HG03159 (cell line): ENCODE results near the gene JOSD1.
A peak's percentile ranks its signal among the peaks of the same experiment; 100 is the strongest.

ENCODE experiments used
- ATAC-seq: cut with Tn5 transposase; IDR thresholded peaks from one replicate; pipeline ENCODE4 v1.9.1; 2021; ENCODE audit warnings: mild to moderate bottlenecking, moderate library complexity; ENCODE audit not compliant: unreplicated experiment

Gene JOSD1

DNA sequence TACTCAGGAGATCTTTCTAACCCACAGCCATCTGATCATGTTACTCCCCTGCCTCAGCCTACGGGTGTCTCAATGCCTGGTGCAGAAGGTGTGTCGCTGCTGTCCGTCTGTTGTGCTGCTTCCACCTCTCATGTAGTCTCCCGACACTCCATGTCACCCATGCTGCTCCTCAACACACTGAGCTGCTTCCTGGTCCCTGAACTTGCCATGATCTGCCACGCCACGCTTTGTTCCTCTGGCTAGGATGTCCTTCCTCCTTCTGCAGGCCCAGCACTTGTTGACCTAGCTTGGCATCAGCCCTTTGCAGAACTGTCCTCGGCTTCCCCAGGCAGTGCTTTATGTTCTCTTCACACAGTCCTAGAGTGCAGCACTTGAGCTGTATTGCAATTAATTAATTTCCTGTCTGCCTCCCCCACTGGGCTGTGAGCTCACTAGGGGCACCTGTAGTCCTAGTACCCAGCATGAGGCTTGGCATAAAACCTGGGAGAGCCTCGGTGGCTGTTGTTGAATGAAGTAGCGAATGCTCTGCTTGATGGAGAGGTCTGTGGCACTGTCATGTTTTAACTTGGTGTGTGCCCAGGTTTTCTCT is 14.5 kb upstream of the JOSD1 start:
- ATAC-seq: no peak

DNA sequence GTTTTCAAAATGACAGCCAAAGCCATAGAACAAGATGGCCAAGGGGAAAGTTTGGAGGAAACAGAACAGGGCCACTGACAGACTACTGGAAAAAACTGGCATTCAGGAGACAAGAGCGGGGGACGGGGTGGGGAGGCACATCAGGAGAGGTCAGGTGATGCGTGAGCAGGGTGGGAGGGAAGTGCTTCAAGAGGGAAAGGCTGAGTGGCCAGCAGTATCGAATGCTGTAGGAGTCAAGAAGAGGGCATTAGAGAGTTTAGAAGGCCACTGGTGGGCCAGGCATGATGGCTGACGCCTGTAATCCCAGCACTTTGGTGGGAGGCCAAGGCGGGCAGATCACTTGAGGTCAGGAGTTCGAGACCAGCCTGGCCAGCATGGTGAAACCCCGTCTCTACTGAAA is 13.2 kb upstream of the JOSD1 start:
- ATAC-seq: no peak

DNA sequence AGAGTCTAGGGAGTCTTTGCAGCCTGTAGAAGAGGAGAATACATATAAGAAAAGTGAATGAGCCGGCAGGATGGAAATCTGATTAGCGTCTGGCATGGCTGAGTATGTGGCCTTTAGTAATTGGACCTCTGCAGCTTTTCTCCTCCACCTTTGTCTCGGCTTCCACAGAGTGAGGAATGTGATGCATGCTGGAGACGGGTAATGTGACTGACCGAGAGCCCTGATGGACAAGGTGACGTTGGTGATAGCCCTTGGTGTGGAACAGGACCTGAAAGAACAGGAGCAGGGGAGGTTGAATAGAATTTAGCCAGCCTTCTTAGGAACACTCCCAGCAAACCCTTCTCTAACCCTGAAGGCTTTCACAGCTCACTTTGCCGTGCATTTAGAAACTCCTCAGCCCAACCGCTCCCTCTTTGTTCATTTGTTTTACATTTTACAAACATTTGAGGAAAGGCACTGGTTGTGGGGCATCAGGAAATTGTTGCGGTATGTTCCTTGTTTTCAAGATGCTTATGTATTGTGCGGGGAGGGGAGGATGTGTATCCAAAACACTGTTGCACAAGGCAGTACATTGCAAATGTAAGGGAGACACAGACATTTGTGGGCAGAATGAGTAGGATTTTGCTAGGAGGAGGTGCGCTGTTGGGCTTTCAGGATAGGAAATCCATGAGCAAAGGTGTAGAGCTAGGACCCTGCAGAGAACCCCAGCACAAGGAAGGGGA is 11.9 kb upstream of the JOSD1 start:
- no peak for ATAC-seq

DNA sequence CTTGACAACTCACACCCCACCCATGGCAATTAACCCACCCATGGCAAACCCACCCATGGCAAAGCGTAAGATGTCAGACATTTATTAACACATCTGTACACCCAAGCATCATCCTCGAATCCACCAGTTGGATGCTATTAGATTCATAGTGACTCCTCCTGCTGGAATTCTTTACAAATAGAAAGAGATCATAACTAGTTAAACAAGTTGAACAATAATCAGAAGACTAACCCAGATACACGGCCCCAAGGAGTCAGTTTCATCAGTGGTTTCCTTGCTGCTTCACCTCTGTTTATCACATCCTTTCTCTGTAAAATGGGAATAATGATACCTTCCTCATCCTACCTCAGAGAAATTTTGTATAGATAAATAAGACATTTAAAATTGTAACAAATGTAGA is 10.1 kb upstream of the JOSD1 start:
- ATAC-seq: no peak

DNA sequence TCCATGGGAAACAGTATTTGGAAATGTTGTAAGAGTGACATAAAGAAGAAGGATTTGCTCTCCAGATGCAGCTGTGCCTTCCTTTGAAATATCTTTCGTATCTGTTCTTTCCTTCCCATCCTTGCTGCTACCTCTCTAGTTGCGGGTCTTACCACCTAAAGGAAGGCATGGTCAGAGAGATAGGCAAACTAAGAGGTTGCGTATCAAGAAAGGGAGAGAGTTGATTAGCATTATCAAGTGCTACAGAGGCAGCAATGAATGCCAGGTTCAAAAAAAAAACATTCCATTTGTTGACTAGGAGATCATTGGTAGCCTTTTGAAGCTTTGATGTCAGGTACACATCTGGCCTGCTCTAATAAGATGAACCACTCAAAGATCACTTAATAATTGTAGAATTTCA is 9.6 kb upstream of the JOSD1 start:
- no peak for ATAC-seq

DNA sequence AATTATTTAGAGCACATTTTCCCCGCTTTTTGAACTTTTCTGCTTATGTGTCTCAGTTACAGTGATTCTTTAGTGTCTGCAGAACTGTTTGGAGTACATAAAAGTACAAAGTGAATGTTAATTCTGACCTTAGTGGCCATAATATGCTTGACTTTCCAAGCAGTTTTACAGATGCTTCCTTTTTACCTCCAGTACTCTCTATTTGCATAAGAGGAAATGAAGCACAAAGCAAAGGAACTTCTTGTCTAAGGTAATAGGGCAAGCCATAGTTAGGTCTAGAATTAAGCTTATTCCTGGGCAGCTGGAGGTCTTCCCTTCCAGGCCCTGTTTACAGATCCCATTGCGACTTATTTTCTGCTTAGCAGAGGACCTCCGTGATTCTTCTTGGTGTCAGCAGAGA is 8.6 kb upstream of the JOSD1 start:
- ATAC-seq: no peak

DNA sequence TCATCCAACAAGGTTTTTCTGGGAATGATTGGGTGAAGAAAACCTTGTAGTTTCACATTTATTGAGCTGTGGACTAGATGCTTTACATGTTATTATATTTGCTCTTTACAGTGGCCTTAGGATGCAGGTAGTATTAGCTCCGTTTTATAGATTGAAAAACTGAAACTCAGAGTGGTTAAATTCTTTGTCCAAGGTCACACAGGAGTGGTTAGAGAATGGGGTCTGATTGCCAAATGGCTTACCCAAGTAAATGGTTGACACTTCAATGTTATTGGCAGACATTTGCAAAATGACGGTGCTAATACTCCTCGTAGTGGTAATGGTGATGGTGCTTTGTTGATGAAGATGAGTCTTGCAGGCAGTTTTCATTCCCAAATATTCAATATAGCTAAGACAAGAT is 7.2 kb upstream of the JOSD1 start:
- no peak for ATAC-seq

DNA sequence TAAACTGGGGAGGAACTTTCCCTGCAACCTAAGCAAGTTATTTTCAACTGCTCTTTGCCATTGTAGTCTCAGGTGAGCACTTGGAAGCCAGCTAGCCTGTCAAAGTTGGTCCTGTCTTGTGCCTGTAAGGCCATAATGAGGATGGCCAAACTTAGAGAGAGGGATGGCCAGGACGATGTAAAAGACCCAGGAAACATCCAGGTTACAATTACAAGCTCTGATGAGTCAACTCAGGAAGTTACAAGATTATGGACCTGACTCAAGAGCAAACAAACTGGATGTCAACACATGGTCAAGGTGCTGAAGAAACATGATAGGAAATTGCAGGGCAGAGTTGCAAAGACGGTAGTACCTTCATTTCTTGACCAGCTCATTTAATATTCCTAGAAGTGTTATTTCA is 6.6 kb upstream of the JOSD1 start:
- no peak for ATAC-seq

DNA sequence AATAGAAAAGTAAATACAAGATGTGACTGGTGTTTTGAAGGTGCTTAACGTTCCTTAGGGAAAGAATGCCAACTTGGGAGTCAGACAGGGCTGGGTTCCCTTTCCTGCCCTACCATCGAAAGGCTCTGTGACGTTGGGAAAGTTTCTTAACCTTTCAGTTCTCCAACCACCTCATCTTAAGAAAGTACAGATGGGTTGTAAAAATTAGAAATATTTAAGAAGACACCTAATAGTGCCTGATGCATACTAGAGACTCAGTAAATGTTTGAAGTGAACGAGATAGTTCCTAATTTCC is 6.1 kb upstream of the JOSD1 start:
- no peak for ATAC-seq

DNA sequence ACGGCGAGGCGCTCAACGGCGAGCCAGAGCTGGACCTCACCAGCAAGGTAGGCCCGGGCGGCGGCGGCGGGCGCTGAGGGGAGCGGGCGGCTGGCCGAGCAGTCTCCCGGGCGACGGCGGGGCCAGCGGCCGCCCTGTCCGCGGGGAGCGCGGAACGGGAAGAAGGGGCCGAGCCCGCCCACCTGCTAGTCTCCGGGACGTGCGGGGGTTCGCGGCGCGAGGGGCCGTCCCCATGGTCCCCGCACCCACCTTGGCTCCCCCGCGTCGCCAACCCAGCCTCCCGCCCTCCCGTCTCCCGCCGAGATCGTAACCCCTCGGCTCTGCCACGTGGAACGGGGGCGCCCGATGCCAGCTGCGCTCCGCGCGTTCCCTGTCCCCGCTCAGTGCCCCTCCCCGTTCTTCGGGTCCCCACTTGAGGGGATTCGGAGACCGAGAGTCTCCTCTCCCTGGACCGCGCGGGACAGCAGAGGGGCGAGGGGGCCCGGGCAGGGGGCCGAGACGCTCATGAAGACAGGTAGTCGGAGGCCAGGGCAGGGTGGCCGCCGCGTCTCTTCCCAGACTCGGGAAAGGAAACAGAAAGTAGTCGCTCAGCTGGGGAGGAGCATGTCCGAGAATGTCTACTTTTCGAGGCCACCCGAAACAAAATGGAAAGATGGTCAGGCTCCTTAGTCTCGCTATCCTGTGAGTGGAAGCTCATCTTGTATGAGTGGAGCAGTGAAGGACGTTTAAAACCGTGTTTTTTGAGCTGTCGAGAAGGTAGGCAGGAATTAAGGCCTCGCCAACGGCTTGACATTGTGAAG is 5.6 kb upstream of the JOSD1 start:
- peak; percentile 1 for ATAC-seq

DNA sequence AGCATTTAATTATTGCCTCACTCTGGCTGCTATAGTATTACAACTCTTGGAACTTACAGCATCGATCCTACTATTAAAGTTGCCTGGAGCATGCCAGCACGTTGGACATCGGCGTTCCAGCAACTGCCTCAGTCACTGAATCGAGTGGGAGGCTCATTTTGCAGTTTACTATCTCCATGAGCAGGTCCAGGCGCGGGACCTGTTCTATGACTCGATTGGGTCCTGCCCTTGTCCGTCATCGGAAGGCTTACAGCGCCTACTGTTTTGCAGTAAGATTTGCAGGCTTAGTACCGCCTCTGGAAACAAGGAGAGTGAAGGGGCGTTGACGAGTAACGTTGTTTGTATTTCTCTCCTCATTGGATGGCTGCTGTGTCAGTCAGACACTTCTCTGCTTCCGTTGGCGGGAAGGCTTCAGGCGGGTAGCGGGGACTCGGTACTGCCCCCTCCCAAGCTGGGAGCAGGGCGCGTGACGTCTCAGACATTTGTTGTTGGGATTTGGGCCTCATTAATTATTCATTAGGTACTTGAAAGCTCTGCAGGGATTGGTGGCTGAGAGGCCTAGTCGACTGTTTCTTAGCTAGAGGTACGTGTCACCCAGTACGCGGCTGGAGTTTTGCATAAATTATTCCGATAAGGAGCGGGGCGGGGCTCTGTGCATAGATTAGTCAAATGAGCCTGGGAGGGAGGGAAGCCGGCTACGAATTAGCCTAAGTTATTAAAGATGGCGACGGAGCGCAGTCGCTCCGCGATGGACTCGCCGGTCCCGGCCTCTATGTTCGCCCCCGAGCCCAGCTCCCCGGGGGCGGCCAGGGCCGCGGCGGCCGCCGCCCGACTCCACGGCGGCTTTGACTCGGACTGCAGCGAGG is 4.7 kb upstream of the JOSD1 start, which contains the start of gene GTPBP1:
GTPBP1 (plus strand) TSS at position 710 of the 866 bp plus-strand sequence; CDS start at position 722, 12 bp downstream.
- ATAC-seq: peak; percentile 76

DNA sequence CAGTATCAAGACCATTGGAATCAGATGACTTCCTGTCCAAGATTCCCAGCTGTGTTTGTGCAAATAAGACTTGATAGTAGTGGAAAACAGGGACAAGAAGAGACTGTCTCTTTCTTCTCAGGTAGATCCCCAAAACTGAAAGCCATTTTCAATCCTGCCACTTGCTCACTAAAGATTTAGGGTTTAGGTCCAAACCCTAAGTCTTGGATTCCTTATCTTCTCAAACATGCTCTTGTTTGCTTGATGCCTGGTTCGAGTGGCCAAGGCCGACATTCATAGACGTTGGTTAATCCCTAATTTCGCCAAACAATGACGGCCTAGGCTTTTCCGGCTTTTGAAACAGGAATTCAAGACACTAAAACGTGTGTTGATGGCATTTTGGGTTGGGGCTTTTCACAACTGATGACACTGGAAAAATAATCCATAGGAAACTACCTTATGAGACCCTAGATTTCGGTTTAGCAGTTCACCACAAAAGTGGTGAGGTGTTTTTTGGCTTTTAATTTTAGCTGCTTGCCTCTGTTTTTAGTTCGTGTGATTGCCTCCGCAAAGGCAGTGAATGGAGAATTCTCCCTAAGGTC is 4.0 kb upstream of the JOSD1 start:
- no peak for ATAC-seq

DNA sequence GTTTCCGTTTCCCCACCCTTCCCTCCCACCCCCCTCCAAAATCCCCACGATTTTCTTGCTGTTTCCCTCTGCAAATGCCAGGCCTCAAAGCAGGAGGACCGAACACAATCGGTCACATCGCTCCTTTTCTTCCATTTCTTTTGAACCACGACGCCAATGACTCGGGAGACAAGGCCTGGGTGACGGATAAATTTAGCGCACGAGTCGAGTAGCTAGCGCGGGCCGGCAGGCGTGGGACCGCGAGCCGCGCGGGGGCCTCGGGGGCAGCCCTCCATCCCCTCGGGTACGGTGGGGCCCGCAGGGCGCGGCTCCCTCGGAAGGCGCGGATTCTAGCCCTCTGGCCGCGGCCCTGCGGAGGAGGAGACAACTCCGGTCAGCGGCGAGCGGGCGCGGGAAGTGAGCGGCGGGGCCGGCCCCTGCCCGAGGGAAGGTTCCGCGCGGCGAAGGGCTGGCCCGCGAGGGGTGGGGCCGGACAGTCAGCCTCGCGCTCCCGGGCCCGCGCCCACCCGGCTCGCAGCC is 414 bp downstream of the JOSD1 start:
- peak; percentile 8 for ATAC-seq

DNA sequence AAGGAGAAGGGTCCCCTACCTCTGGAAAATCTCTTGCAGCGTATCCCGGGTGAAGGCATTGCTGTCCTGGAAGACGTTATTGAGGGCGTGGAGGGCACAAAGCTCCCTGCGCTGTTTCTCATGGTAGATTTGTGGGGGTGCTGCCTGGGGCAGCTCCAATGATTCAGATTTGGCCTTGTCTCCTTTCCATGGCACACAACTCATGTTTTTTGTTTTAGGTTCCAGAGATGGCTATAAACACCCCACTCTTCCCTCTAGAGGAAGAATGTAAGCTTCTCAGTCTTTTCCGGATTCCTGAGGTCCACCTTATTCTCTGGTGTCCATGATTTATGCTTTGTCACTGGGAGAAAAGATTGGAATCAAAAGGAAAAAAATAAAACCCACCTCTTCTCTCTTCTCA is 959 bp downstream of the JOSD1 start:
- no peak for ATAC-seq

DNA sequence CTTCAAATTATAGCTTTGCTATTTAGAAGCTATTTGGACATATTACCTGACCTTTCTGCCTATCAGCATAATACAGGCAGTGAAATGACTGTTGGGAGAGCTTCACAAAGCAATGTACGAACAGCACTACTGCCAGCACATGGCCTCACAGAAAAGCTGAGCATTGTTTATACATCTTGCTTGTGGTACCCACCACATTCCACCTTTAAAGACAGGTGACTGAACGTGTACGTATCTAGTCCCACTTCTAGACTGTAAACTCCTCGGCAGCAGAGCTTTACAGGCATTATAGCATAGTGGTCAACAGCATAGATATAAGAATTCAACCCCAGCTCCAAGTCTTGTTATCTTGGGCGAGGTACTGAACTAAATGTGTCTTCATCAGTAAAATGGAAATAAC is 1.6 kb downstream of the JOSD1 start:
- ATAC-seq: no peak

DNA sequence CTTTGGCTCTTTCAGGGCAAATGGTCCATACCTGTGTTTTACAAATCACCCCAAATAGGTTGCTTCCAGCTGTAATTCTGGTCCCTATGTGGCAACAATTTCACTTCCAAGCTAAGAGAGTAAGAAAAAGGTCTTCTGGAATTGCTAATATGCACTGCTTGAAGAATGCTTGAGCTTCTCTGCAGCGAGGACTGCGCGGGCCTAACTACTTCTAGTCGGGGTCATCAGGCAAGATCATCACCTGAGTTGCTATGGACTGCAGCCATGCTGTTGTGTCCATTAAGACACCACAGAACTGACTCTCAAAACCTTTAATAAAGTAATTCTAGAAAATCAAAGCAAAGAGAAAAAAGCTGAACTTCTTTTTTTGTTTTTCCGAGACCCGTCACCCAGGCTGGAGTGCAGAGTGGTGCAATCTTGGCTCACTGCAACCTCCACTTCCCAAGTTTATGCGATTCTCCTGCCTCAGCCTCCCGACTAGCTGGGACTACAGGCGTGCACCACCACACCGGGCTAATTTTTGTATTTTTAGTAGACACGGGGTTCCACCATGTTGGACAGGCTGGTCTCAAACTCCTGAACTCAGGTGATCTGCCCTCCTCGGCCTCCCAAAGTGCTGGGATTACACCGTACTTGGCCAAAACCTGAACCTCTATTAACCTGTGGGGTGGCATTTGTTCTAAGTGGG is 2.2 kb downstream of the JOSD1 start:
- ATAC-seq: no peak

DNA sequence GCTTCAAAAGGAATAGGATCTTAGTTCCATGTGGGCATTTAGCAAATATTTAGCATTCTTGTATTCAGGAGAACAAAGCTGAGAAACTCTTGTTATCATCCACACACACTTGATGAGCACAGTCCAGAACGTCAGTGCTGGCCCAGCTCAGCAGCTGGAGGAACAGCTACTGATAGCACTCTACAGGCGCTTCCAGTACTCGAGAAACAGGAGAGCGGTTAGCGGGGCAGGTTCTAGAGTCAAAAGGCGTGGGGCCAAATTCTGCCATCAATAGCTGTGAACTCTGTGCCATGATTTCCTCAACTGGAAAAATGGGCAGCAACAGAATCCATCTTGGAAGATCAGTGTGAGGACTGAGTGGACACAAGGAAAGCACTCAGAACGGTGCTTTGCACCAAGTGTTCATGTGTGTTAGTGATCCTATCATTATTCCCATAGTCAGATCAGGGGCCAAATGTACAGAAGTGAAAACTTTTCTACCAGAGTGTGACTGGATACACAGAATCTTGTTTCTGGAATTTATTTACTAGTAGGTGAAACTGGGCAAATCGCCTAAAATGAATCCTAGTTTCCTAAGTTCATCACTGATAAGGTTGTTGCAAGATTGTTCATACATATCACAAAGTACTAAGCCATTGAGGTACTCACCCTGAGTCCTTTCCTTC is 3.2 kb downstream of the JOSD1 start:
- ATAC-seq: no peak

DNA sequence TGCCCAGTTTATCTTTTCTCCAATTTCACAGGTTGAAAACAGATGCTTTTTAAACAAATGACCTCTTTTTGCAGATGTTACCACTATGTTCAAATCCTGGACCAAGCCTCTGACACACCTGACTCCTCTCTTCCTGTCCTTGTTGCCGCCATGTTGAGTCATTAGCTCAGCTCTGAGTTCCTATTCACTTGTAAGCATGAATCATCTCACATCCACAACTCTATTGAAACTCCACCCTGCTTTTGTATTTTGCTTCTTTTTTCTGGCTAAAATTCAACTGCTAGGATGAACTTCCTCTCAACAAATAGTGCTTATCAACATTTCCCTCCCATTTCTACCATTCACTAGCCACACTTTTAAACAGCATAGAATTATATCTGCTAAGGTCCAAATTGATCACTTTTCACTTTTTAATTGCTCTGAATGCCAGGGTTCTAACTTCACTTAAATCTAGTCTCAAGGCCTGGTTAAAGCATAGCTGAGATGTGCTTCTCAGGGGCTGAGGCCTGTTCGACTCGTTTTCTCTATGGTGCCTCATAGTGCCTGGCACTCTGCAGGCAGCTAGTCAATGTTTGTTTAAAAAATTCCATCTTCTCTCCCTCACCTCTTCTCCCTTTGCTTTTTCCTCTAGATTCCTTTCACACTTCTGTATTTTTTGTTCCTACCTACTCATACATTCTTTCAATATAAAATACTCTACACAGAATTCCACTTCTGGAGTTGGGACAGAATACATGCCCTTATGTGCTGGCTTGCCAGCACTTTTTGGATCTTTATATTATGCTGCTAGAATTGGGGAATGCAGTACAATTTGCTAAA is 3.9 kb downstream of the JOSD1 start:
- no peak for ATAC-seq

DNA sequence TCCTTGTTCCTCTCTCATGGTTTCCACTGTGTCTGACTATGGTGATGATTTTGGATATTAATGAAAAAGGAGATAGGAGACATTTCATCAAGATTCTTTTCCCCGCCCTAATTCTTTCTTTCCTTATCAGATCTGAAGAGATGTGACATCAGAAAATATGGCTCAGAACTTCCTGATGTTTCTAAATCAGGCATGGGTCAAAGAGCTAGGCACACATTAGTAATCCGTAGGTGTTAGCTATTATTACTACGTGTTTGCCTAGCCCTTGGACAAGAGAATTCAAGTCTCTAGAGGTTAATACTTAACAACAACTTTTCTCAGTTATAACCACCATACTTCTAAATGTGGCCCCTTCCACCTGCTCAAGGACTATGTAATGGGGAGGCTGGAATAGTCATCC is 5.8 kb downstream of the JOSD1 start:
- ATAC-seq: no peak
